Esophagus squamous epithelium (tissue), 4 donors: ENCODE measurements around the gene ABHD13.

Source experiments
- POLR2A ChIP-seq, 4 donors: fragments of 450-650 bp; IDR thresholded peaks; one replicate each; pipeline ENCODE4 v1.6.1; 2017; ENCODE audit warnings: antibody characterized with exemption in 4 of 4, mild to moderate bottlenecking in 4 of 4, moderate library complexity in 3 of 4
- TF ChIP-seq, protein P1 (sequence below), 6 experiments: fragments of 450-650 bp in 4 of 6; fragments of 200-600 bp in 2 of 6; sonication (generic) in 2 of 6; IDR thresholded peaks; one replicate each; pipeline ENCODE4 v1.5.1; 2016 to 2019; ENCODE audit warnings: antibody characterized with exemption in 6 of 6, mild to moderate bottlenecking in 4 of 6, moderate library complexity in 4 of 6

DNA sequence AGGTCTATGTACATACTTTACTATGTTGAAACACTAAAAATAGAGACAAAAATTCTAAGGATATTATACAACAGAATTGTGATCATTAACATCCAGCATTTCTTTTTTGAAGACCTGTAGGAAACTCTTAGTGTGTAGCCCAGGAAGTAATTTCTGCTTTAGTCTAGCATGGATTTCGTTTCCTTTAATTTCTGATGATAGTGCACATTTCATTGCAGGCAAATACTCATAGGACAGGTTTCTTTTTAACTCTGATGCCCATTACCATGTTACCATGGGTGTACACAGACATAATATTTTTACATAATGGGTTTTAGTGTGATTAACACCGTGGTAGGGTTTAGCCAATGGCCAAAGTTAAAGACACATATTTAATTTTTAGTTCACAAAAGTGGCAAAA lies 29.9 kb upstream of the ABHD13 start:
- TF ChIP-seq, protein P1, sequence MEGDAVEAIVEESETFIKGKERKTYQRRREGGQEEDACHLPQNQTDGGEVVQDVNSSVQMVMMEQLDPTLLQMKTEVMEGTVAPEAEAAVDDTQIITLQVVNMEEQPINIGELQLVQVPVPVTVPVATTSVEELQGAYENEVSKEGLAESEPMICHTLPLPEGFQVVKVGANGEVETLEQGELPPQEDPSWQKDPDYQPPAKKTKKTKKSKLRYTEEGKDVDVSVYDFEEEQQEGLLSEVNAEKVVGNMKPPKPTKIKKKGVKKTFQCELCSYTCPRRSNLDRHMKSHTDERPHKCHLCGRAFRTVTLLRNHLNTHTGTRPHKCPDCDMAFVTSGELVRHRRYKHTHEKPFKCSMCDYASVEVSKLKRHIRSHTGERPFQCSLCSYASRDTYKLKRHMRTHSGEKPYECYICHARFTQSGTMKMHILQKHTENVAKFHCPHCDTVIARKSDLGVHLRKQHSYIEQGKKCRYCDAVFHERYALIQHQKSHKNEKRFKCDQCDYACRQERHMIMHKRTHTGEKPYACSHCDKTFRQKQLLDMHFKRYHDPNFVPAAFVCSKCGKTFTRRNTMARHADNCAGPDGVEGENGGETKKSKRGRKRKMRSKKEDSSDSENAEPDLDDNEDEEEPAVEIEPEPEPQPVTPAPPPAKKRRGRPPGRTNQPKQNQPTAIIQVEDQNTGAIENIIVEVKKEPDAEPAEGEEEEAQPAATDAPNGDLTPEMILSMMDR (IDR thresholded peaks at IDR 0.05) = no peak
- no peak for TF ChIP-seq POLR2A (IDR thresholded peaks at IDR 0.05)
